Activated CD8-positive, alpha-beta memory T cell treated with anti-CD3 and anti-CD28 coated beads, Interleukin-2, amount 50 U/mL, for 1 hour (primary cell): ENCODE measurements around the gene ZNF410.
A peak's percentile ranks its signal among the peaks of the same experiment; 100 is the strongest.
"Not testable (repeated sequence)": the region's sequence is repeated elsewhere in the genome, so short reads cannot be mapped to it uniquely, and the experiment has no call there.

ENCODE experiments used
- DNase-seq: peaks from one replicate; pipeline ENCODE4 v3.0.0-alpha.2; 2020; ENCODE audit errors: extremely low read depth

Gene ZNF410

GRCh38 chr14:73887318-73887616 lies 608 bp downstream of the ZNF410 start:
- DNase-seq, result no peak

GRCh38 chr14:73887694-73888459 lies 1.2 kb downstream of the ZNF410 start:
- DNase-seq, result no peak

- no peak for DNase-seq
These were observed 1.7 kb downstream of the ZNF410 start for GRCh38 chr14:73888460-73888725.

GRCh38 chr14:73888971-73889370 lies 2.3 kb downstream of the ZNF410 start:
- DNase-seq, result no peak

- no peak for DNase-seq
These were observed 2.7 kb downstream of the ZNF410 start for GRCh38 chr14:73889376-73889775.

GRCh38 chr14:73894180-73894687 lies 7.6 kb downstream of the ZNF410 start:
- not testable (repeated sequence) for DNase-seq

- no peak for DNase-seq
These were observed 9.3 kb downstream of the ZNF410 start for GRCh38 chr14:73895939-73896338.

- DNase-seq, result no peak
These were observed 9.9 kb downstream of the ZNF410 start for GRCh38 chr14:73896521-73896920.

GRCh38 chr14:73903028-73903427 lies 16.4 kb downstream of the ZNF410 start:
- DNase-seq, result no peak

GRCh38 chr14:73909681-73910080 lies 23.0 kb downstream of the ZNF410 start:
- no peak for DNase-seq

GRCh38 chr14:73913256-73913655 lies 26.6 kb downstream of the ZNF410 start:
- DNase-seq, result no peak

- no peak for DNase-seq
These were observed 29.7 kb downstream of the ZNF410 start for GRCh38 chr14:73916324-73916723.

- DNase-seq, result not testable (repeated sequence)
These were observed 32.8 kb downstream of the ZNF410 start for GRCh38 chr14:73919457-73919856.

GRCh38 chr14:73924337-73924736 lies 37.7 kb downstream of the ZNF410 start:
- DNase-seq, result no peak

GRCh38 chr14:73935666-73936065 lies 49.0 kb downstream of the ZNF410 start:
- no peak for DNase-seq

GRCh38 chr14:73936548-73936947 lies 49.9 kb downstream of the ZNF410 start:
- DNase-seq, result no peak

- DNase-seq, result no peak
These were observed 50.4 kb downstream of the ZNF410 start for GRCh38 chr14:73937012-73937411.

- no peak for DNase-seq
These were observed 55.5 kb downstream of the ZNF410 start for GRCh38 chr14:73942180-73942579.

- no peak for DNase-seq
These were observed 56.4 kb downstream of the ZNF410 start for GRCh38 chr14:73943083-73943482.

- no peak for DNase-seq
These were observed 57.9 kb downstream of the ZNF410 start for GRCh38 chr14:73944432-73945158.

GRCh38 chr14:73945159-73945670 lies 58.6 kb downstream of the ZNF410 start:
- no peak for DNase-seq

GRCh38 chr14:73949752-73950734 lies 63.4 kb downstream of the ZNF410 start, which contains the start of the genes COQ6 and FAM161B:
Gene COQ6, plus strand, starts transcription at chr14:73950302. Its CDS starts 31 bp downstream, at chr14:73950333.
Gene FAM161B, minus strand, starts transcription at chr14:73950094. Its CDS starts 68 bp downstream, at chr14:73950026.
- DNase-seq, result peak; percentile 84
